Amniotic stem cell (primary cell): ENCODE results near the gene VPS13A.

Source experiments
- DNase-seq: peaks from one replicate; lab custom pipeline; 2025; lab: John Stamatoyannopoulos, UW

Gene VPS13A

DNA sequence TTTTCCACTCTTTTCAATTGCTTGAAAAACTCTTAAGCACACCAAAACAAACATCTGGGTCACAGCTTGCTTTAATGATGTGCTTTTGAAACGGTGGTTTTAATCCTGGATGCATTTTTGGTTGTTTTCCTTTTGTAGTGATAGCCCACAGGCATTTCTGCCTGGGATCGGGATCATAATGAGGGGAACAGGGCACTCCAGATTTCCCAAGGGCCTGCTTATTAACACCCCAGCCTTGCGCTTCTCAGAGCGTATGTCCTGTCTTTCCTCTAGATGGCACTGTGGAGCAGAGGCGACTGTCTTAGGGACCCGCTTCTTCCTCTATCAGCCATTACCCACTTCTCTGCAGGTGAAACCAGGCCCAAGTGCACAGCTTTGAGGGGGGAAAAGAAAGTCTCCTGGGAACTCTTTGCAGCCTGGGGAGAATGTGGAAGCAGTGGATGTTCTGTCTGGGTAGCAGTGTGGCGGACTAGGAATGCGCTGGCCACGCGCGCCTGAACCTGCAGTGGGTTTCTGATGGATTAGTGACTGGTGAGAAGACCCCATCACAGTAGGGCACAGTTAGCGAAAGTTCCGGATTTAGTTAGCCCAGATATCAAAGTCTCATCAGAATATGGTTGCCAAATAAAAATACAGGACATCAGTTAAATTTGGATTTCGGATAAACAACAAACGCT is 280.7 kb downstream of the VPS13A start:
- DNase-seq: peak; percentile 32

DNA sequence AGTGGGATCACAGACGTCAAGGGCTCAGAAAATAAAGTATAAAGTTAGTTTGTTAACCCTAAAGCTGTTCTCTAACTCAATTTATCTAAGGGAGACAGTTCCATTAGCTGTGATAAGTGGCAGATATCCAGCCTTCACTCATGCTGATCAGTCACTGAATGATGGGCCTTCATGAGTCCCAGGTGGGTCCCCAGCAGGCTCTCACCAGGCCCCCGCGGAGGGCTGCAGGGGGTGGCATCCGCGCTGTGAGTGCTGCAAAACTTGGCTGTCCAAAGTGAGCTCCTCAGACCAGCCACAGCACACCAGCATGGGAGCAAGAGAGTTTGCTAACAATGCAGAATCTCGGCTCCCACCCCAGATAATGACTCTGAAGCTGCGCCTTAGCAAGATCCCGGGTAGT is 283.6 kb downstream of the VPS13A start:
- DNase-seq: no peak

DNA sequence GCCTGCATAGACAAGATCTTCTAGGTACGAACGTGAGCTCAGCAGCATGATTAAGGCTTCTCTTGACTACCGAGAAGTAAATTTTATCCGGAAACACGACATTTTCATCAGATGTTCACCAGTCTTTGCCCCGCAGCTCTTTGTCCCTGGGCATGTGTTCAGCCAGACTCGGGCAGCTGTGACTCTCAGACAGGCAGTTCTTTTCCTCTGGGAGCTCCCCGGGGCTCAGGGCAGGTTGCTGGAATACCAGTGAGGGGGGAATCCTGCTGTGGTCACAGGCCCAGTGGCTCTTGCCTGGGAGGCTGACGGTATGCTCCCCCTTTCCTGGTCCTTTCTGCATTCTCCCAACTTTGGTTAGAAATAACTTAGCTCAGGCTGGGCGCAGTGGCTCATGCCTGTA is 284.7 kb downstream of the VPS13A start:
- no peak for DNase-seq

DNA sequence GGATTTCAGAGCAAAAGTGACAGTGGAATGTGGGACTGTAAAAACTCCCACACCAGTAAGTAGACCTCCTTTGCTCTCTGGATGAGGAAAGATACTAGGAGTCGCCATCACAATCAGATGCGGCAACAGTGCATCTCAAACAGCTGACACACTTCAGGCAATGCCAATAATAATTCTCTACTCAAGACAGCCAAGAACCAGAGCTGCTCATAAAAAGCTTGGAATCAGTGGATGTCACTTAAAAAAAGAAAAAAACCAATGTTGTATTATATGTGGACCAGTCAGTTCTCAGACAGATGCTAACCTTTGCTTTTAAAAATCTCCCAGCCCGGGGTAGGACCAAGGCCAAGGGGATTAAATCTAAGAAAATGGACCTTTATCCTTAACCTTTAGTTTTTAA is 285.8 kb downstream of the VPS13A start:
- no peak for DNase-seq

DNA sequence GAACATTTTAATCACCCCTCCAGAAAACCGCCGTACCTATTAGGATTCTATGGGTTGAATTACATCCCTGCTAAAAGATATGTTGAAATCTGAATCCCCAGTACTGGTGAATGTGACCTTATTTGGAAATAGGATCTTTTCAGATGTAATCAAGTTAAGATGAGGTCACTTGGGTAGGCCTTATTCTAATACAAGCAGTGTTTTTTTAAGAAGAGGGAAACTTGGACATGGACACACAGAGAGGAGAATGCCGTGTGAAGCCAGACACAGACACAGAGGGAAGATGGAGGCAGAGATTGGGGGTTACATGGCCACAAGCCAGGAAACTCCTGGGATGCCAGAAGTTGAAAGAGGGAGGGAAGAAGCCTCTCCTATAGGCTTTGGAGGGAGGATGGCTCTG is 287.3 kb downstream of the VPS13A start:
- no peak for DNase-seq

DNA sequence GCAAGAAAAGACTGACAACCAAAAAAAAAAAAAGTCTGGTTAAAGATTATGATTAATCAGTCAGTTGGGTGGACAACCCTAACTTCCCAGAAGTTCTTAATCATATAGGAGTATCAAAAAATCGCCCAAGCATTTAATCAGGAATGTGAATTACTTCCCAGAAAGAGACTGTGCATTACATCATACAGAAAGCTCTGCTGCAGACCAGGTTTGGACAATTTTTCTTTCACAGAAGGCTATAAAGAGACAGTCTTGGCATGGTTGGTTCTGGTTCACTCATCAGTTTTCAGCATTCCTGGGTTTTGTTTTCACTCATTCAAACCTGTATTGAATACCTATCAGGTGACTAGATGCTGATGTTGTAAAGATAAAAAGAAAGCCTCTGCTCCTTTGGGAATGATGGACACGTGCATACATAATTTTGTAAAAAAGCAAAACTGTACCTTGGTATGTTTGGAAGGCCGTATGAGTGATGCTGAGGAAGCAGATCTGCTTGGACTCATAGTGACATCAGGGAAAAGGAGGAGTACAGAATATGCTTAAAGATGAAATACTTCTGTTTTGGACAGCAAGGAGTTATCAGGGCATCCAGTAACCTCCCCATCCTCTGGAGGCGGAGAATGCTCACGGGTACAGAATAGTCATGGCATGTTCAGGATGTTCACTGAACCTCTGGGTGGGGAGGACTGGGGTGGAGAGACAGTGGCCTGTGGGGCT is 292.3 kb downstream of the VPS13A start:
- peak; percentile 46 for DNase-seq
